Peyer's patch (tissue), 4 donors: ENCODE results near the gene H2AZ2. TPM values are rescaled to one million over a fixed set of nuclear protein-coding genes. Genes with fewer than 3 reads are reported as not detected.
"Not testable (repeated sequence)": the region's sequence is repeated elsewhere in the genome, so short reads cannot be mapped to it uniquely, and the experiment has no call there.

Source experiments
- DNase-seq, 3 donors: peaks; one replicate each; pipeline ENCODE4 v3.0.0-alpha.2; 2017 to 2019
- H3K27ac ChIP-seq, 4 donors: fragments of 200-600 bp; sonication (generic); one replicate each; pipeline ENCODE4 v1.5.1; 2016 to 2019
- H3K27me3 ChIP-seq, 2 donors: fragments of 200-600 bp; sonication (generic); one replicate each; pipeline ENCODE4 v1.5.1; 2019
- H3K36me3 ChIP-seq, 3 donors: fragments of 200-600 bp; sonication (generic); one replicate each; pipeline ENCODE4 v1.5.1; 2016 to 2019
- H3K4me1 ChIP-seq, 4 donors: fragments of 200-600 bp; sonication (generic); one replicate each; pipeline ENCODE4 v1.5.1; 2016 to 2019
- H3K4me3 ChIP-seq, 4 donors: fragments of 200-600 bp; sonication (generic); 1 replicate in 3 of 4; 2 replicates in 1 of 4; pipeline ENCODE4 v1.5.1; 2016 to 2019; ENCODE audit warnings: mild to moderate bottlenecking in 1 of 4
- H3K9me3 ChIP-seq, 4 donors: fragments of 200-600 bp; sonication (generic); one replicate each; pipeline ENCODE4 v1.5.1; 2016 to 2019; ENCODE audit warnings: mild to moderate bottlenecking in 1 of 4
- POLR2A ChIP-seq, 2 donors: fragments of 450-650 bp; IDR thresholded peaks; one replicate each; pipeline ENCODE4 v1.5.1; 2017; ENCODE audit warnings: antibody characterized with exemption in 2 of 2, mild to moderate bottlenecking in 2 of 2, moderate library complexity in 2 of 2
- total RNA-seq, 4 donors: library from RNA; depleted of rRNA; stranded (reverse); fragments of >200 nt; gene quantifications; one replicate each; pipeline ENCODE4 v1.1.0, GENCODE V29; 2016
- TF ChIP-seq, protein P1 (sequence below), 6 experiments: fragments of 450-650 bp in 4 of 6; fragments of 200-600 bp in 2 of 6; sonication (generic) in 1 of 6; IDR thresholded peaks; one replicate each; pipeline ENCODE4 v1.5.1; 2017 to 2019; ENCODE audit warnings: antibody characterized with exemption in 6 of 6, mild to moderate bottlenecking in 3 of 6, moderate library complexity in 1 of 6

Gene H2AZ2
- total RNA-seq, 4 donors from 2014 or later = 67.7 to 83.2 (median 74.3) TPM

DNA sequence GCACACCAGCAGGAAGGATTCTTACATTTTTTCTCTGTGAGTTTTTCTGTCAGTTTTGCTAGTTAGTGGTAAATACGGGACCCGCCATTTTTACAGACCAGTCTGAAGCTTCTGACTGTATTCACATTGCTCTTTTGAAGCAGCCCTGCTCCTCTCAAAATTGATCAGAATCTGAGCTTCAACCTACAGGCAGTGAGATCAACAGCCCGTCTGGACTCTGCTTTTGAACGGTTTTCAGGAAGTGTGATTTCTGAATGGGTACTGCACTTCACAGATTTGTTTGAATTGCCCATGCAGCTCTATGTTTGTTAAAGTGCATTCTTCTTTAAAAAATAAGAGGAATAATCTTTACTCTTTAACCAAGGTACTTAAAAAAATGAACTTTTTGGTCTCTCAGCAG is 28.5 kb upstream of the H2AZ2 start:
- Histone ChIP-seq H3K27me3 (no peaks in the 10 kb centered on the region), H3K9me3 (no peaks in the 10 kb centered on the region), H3K4me1 (peaks cover 0 to 19% (median 0%) of the 10 kb centered on the region in 4 donors), H3K27ac (no peak overlapping the region), H3K36me3 (no peaks in the 10 kb centered on the region), H3K4me3 (no peak overlapping the region)
- no peak for DNase-seq
- TF ChIP-seq POLR2A (IDR thresholded peaks at IDR 0.05) = no peak
- TF ChIP-seq, protein P1, sequence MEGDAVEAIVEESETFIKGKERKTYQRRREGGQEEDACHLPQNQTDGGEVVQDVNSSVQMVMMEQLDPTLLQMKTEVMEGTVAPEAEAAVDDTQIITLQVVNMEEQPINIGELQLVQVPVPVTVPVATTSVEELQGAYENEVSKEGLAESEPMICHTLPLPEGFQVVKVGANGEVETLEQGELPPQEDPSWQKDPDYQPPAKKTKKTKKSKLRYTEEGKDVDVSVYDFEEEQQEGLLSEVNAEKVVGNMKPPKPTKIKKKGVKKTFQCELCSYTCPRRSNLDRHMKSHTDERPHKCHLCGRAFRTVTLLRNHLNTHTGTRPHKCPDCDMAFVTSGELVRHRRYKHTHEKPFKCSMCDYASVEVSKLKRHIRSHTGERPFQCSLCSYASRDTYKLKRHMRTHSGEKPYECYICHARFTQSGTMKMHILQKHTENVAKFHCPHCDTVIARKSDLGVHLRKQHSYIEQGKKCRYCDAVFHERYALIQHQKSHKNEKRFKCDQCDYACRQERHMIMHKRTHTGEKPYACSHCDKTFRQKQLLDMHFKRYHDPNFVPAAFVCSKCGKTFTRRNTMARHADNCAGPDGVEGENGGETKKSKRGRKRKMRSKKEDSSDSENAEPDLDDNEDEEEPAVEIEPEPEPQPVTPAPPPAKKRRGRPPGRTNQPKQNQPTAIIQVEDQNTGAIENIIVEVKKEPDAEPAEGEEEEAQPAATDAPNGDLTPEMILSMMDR (IDR thresholded peaks at IDR 0.05) = no peak

DNA sequence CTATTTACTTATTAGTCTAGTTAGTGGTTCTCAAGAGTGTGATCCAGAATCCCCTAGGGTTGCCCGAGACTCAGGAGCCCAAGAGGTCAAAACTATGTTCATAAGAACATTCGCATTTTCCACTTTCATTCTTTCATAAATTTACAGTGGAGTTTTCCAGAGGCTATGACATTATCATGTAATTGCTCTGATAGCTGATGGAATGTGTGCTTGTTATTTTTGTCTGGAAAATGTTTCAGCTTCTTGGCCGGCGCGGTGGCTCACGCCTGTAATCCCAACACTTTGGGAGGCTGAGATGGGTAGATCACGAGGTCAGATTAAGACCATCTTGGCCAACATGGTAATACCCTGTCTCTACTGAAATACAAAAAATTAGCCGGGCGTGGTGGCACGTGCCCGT is 27.4 kb upstream of the H2AZ2 start:
- Histone ChIP-seq H3K4me3 (no peak overlapping the region), H3K9me3 (no peaks in the 10 kb centered on the region), H3K27ac (no peak overlapping the region), H3K36me3 (no peaks in the 10 kb centered on the region), H3K4me1 (peaks cover 0 to 7% (median 0%) of the 10 kb centered on the region in 4 donors), H3K27me3 (no peaks in the 10 kb centered on the region)
- TF ChIP-seq, protein P1 (IDR thresholded peaks at IDR 0.05) = no peak
- TF ChIP-seq POLR2A (IDR thresholded peaks at IDR 0.05) = no peak
- DNase-seq = no peak

DNA sequence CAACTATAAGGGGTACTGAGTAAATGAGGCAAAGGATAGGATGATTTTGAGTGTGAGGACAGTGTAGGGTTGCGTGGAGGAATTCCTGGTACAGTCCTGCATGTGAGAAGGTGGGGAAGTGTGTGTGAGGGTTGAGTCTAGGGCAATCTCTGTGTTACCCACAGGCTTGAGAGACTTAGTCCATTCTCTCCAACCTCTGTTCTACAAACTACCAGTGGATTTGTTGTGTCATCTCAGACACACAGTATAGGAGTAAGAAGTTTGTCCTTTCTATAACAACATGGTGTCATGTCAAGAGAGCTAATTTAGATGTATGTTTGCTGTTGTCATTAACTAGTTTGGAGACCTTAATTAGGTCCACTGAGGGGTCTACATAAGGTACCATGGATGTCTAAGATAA is 24.9 kb upstream of the H2AZ2 start:
- Histone ChIP-seq H3K4me3 (no peak overlapping the region), H3K36me3 (no peaks in the 10 kb centered on the region), H3K4me1 (no peaks in the 10 kb centered on the region), H3K9me3 (no peaks in the 10 kb centered on the region), H3K27ac (no peak overlapping the region), H3K27me3 (no peaks in the 10 kb centered on the region)
- TF ChIP-seq POLR2A (IDR thresholded peaks at IDR 0.05) = no peak
- TF ChIP-seq, protein P1 (IDR thresholded peaks at IDR 0.05) = no peak
- no peak for DNase-seq

DNA sequence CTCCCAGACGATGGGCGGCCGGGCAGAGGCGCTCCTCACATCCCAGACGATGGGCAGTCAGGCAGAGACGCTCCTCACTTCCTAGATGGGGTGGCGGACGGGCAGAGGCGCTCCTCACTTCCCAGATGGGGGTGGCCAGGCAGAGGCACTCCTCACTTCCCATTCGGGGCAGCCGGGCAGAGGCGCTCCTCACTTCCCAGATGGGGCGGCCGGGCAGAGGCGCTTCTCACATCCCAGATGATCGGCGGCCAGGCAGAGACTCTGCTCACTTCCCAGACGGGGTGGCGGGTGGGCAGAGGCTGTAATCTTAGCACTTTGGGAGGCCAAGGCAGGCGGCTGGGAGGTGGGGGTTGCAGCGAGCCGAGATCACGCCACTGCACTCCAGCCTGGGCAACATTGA is 24.0 kb upstream of the H2AZ2 start:
- not testable (repeated sequence) for H3K27me3 ChIP-seq, H3K4me3 ChIP-seq, H3K36me3 ChIP-seq, H3K9me3 ChIP-seq, H3K27ac ChIP-seq, DNase-seq, H3K4me1 ChIP-seq

DNA sequence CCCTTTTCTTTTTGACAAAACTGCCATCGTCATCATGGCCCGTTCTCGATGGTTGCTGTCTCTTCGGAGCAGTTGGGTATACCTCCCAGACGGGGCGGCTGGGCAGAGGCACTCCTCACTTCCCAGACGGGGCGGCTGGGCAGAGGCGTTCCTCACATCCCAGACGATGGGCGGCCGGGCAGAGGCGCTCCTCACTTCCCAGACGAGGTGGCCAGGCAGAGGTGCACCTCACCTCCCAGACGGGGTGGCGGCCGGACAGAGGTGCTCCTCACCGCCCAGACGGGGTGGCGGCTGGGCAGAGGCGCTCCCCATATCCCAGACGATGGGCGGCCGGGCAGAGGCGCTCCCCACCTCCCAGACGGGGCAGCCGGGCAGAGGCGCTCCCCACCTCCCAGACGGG is 22.9 kb upstream of the H2AZ2 start:
- not testable (repeated sequence) for H3K4me3 ChIP-seq, H3K9me3 ChIP-seq, H3K27me3 ChIP-seq, H3K4me1 ChIP-seq, H3K36me3 ChIP-seq, H3K27ac ChIP-seq, DNase-seq

DNA sequence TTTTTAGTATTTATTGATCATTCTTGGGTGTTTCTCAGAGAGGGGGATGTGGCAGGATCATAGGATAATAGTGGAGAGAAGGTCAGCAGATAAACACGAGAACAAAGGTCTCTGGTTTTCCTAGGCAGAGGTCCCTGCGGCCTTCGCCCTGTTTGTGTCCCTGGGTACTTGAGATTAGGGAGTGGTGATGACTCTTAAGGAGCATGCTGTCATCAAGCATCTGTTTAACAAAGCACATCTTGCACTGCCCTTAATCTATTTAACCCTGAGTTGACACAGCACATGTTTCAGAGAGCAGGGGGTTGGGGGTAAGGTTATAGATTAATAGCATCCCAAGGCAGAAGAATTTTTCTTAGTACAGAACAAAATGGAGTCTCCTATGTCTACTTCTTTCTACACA is 22.4 kb upstream of the H2AZ2 start:
- H3K27me3 ChIP-seq, H3K36me3 ChIP-seq, H3K4me3 ChIP-seq, DNase-seq, H3K4me1 ChIP-seq, H3K27ac ChIP-seq, H3K9me3 ChIP-seq: not testable (repeated sequence)

DNA sequence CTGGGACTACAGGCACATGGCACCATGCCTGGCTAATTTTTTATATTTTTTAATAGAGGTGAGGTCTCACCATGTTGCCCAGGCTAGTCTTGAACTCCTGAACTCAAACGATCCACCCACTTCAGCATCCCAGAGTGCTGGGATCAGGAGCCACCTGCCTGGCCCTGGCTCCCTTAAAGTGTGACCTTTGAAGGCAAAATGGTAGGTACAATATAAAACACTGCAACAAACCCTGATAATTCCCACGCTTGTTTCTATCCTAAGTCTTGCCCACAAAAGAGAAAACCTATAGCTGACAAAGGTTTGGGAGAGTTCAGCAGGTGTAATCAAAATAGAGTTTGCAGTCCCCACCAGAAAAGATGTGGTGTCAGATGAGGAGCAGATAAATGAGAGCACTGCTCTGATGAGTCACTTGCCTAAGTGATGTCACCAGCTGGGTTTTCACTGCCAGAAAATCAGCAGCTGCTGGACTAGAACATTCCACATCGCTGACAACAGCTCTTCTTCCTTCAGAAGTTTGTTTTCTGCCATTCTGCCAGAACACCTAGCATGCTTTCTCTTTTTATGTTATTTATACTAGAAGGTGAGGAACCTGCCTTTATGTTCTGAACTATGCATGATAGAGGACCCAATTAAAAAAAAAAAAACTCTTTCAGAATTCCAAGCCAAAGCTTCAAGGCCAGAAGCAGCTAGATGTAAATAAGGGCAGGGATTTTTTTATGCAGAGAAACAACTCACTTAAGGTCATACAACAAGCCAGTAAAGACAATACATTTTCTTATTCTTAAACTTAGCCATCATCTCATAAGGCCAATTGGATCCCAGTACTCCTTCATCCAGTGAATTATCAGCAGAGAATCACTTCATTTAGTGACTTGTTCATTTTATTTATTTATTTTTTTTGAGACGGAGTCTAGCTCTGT is 19.4 kb upstream of the H2AZ2 start:
- TF ChIP-seq, protein P1 (IDR thresholded peaks at IDR 0.05) = no peak
- no peak for TF ChIP-seq POLR2A (IDR thresholded peaks at IDR 0.05)
- Histone ChIP-seq H3K4me3 (no peak overlapping the region), H3K27me3 (no peaks in the 10 kb centered on the region), H3K4me1 (no peaks in the 10 kb centered on the region), H3K27ac (no peak overlapping the region), H3K9me3 (no peaks in the 10 kb centered on the region), H3K36me3 (no peaks in the 10 kb centered on the region)
- DNase-seq = no peak

DNA sequence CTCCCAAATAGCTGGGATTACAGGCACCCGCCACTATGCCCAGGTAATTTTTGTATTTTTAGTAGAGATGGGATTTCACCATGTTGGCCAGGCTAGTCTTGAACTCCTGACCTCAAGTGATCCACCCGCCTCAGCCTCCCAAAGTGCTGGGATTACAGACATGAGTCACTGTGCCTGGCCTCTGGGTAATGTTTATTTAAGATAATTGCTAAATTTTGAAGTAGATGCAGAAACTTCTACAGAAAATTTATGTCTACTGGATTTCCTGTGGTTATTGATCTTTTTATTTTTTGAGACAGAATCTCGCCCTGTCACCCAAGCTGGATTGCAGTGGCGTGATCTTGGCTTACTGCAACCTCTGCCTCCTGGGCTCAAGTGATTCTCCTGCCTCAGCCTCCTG is 14.1 kb upstream of the H2AZ2 start:
- not testable (repeated sequence) for H3K27ac ChIP-seq, H3K4me3 ChIP-seq, H3K9me3 ChIP-seq, H3K4me1 ChIP-seq, H3K36me3 ChIP-seq, DNase-seq, H3K27me3 ChIP-seq
